Measurements from ENCODE around the gene NSMF. TPM values are rescaled to one million over a fixed set of nuclear protein-coding genes. Genes with fewer than 3 reads are reported as not detected.

Gene NSMF
- total and polyA plus RNA-seq, 8 donors: 29.5 to 46.5 (median 36.3) TPM

DNA sequence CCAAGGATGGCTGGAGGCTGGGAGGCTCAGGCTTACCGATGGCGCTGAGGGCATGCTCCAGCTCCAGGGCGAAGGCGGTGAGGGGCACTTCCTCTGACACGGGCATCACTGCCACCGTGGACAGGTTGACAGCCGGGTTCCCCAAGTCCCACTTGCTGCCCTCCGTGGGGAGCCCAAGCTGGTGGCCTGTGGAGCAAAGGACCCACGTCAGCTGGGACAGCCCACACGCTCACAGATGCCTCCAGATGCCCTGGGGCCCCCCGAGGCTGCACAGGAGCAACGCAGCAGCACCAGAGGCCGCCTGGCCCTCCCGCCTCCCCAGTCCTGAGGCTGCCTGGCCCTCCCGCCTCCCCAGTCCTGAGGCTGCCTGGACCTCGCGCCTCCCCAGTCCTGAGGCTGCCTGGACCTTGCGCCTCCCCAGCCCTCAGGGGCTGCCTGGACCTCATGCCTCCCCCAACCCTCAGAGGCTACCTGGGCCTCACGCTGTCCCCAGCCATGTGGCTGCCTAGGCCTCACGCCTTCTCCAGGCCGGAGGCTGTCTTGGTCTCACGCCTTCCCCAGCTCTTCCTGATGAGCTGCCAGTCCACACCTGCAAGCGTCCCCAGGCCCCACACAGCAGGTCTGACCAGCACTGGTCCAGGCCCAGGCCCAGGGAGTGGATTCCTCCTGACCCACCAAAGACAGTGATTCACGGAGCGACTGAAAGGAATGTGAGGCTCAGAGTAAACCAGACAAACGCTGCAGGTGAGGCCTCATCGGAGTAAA lies 25.6 kb upstream of the NSMF start:
- H3K36me3 ChIP-seq: no peaks in the 10 kb centered on the region
- H3K4me1 ChIP-seq: peaks cover 0 to 8% of the 10 kb centered on the region in 2 donors
- no peak overlapping the region for H3K4me3 ChIP-seq
- intact Hi-C loops (cut with DNase I): no loop called here
- TF ChIP-seq, protein P1, sequence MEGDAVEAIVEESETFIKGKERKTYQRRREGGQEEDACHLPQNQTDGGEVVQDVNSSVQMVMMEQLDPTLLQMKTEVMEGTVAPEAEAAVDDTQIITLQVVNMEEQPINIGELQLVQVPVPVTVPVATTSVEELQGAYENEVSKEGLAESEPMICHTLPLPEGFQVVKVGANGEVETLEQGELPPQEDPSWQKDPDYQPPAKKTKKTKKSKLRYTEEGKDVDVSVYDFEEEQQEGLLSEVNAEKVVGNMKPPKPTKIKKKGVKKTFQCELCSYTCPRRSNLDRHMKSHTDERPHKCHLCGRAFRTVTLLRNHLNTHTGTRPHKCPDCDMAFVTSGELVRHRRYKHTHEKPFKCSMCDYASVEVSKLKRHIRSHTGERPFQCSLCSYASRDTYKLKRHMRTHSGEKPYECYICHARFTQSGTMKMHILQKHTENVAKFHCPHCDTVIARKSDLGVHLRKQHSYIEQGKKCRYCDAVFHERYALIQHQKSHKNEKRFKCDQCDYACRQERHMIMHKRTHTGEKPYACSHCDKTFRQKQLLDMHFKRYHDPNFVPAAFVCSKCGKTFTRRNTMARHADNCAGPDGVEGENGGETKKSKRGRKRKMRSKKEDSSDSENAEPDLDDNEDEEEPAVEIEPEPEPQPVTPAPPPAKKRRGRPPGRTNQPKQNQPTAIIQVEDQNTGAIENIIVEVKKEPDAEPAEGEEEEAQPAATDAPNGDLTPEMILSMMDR (IDR thresholded peaks at IDR 0.05): no peak
- H3K27me3 ChIP-seq: no peaks in the 10 kb centered on the region
- DNase-seq (peak in 1 of 4 donors; percentile 72), ATAC-seq (no peak)
- no peaks in the 10 kb centered on the region for H3K9me3 ChIP-seq
- no peak overlapping the region for H3K27ac ChIP-seq

DNA sequence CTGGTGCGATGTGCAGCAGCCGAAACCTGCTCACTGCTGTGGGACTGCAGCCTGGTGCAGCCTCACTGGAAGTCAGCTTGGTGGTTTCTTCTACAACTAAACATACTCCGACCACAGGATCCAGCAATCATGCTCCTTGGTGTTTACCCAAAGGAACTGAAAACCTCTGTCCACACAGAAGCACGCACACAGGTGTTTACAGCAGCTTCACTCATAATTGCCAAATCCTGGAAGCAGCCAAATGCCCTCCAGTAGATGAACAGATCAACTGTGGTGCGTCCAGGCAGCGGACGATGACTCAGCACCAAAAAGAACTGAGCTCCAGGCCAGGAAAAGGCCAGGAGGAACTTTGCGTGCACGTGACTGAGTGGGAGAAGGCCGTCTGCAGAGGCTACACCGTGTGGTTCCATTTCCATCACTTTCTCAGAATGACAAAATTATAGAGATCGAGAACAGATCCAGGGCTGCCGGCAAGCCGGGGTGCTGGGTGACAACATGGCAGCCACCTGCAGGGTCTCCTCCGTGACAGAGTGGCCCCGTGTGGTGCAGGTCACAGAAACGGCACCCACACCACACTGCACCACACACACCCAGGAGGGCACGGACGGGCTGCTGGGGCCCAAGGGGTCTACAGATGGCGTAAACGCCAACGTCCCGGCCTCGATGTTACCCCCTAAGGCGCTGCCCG lies 23.1 kb upstream of the NSMF start:
- ATAC-seq (peak; percentile 80), DNase-seq (peak in 2 of 4 donors; percentile 74 to 85)
- TF ChIP-seq, protein P1 (IDR thresholded peaks at IDR 0.05): no peak
- no peaks in the 10 kb centered on the region for H3K27me3 ChIP-seq
- no peak overlapping the region for H3K4me3 ChIP-seq
- H3K27ac ChIP-seq: no peak overlapping the region
- no peaks in the 10 kb centered on the region for H3K36me3 ChIP-seq
- no peaks in the 10 kb centered on the region for H3K9me3 ChIP-seq
- intact Hi-C loops (cut with DNase I): no loop called here
- H3K4me1 ChIP-seq: peaks cover 0 to 8% of the 10 kb centered on the region in 2 donors

DNA sequence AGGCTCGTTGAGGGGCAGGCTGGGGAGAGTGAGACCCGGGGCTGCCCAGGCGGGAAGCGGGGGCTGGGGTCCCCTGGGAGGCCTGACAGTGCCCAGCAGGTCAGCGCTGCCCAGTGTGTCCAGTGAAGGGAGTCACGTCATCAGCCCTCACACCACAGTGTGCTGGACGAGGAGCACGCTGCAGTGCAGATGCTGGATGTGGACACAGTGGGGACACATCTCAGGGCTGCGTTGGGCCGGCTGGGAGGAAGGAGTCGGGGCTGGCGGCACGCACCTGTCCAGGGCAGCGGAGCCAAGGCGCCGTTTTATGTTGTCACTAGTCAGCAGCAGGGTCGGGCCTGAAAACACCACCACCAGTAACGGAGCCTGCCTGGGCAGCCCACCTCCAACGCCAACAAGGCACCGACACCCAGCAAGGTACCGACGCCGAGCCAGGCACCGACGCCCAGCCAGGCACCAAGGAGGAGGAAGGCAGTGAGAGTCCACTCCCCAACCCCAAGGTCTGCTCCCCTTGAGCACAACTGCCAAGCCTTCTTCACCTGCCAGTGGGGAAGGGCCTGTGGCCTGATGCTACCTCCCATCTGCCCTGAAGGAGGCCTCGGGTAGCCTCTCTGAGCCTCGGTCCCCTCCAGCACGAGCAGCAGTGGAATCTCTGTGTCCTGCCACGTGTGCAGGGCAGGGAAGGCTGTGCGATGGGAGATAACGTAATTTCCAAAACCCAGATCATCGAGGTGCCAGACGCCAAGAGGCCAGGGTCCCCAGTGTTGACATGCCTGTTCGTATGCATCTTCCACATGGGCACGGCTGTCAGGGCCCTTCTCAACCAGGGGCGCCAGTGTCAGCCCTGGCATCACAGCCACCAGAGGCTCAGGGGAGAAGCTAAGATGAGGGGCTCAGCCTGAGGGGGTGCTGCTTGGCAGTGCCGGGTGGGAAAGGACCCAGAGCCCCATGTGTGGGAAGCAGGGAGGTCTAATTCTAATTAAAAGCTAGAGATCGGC lies 21.9 kb upstream of the NSMF start:
- peaks cover 0 to 7% of the 10 kb centered on the region in 2 donors for H3K9me3 ChIP-seq
- H3K36me3 ChIP-seq: no peaks in the 10 kb centered on the region
- H3K4me1 ChIP-seq: peaks cover 0 to 8% of the 10 kb centered on the region in 2 donors
- no peak overlapping the region for H3K27ac ChIP-seq
- ATAC-seq (no peak), DNase-seq (peak in 2 of 4 donors; percentile 29 to 78)
- no peaks in the 10 kb centered on the region for H3K27me3 ChIP-seq
- TF ChIP-seq, protein P1 (IDR thresholded peaks at IDR 0.05): no peak
- intact Hi-C loops (cut with DNase I): no loop called here
- H3K4me3 ChIP-seq: no peak overlapping the region

DNA sequence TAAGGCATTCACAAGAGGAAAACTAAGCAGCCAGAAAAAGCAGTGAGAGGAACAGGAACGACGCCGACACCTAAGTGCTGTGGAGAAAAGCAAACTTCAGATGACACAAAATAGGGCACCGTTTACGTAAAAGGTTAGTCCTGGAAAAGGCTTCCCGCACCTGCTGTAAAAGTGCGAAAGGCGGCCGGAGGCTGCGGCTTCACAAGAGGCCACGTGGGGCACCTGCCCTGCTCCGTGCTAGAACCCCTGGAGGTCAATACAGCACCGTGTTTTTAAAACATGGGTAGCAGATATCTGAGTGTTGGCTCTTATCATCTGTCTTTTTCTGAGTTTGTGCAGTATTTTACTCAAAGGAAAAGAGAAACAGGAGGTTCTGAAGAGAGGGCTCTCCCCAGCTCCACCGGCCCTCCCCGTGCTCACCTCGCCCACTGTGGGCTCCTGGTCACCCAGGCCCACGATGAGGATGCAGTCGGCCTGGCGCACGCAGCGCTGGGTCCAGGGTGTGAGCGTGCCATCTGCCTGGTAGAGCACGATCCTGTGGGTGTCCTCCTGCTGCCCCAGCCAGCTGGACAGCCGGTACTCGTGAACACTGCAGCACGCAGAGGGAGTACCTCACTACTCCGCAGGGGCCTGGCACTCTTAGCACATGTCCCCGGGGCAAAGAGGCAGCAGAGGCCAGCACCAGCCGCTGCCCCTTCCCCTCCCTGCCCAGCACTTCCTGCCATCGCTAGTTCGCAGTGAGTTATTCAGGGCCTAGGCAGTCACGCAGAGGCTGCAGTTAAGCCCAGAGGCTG lies 21.0 kb upstream of the NSMF start:
- H3K9me3 ChIP-seq: peaks cover 0 to 16% of the 10 kb centered on the region in 2 donors
- intact Hi-C loops (cut with DNase I): no loop called here
- ATAC-seq (no peak), DNase-seq (peak in 2 of 4 donors; percentile 18 to 51)
- H3K27ac ChIP-seq: no peak overlapping the region
- no peaks in the 10 kb centered on the region for H3K36me3 ChIP-seq
- no peaks in the 10 kb centered on the region for H3K27me3 ChIP-seq
- peaks cover 0 to 8% of the 10 kb centered on the region in 2 donors for H3K4me1 ChIP-seq
- TF ChIP-seq, protein P1 (IDR thresholded peaks at IDR 0.05): no peak
- H3K4me3 ChIP-seq: no peak overlapping the region
